ENCODE measurements around the gene CEACAM19. TPM values are rescaled to one million over a fixed set of nuclear protein-coding genes. Genes with fewer than 3 reads are reported as not detected.

The CEACAM19 gene
- total and polyA plus RNA-seq, 2 of the 8 experiments (the other 6 are each of a cell fraction or from before 2014, with no cell fraction given) = 3.1 to 3.4 TPM

DNA sequence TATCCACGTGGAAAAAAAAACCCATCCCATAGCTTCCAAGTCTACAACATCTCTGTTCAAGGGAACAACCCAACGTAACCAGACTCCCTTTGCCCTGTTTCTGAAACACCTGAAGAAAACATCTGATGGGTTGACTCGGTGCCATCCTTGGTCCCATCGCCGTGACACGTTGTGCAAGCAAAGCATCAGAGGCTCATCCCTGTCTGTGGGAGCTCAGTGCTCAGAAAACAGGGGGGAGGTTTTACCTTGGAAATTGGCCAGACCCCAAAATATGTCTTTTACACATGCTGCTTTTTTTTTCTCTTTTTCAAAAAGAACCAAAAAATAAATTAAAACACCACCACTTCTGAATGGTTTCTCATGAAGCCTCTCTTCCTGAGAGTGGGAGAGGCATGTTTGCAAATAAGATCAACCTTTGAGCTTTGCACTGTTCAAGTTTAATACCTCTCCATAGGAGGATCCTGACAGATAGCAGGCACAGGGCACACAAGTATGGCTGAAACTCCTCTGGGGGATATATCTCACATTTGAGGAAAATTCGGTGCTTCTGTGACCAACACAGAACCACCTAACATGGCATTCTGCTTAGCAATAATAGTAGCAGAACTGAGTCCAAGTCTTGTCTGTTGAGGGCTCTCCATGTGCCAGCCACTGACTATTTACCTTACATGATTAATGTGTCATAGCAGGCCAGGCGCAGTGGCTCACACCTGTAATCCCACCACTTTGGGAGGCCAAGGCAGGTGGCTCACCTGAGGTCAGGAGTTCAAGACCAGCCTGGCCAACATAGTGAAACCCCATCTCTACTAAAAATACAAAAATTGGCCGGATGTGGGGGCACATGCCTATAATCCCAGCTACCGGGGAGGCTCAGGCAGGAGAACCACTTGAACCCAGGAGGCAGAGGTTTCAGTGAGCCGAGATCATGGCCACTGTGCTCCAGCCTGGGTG is 34.6 kb upstream of the CEACAM19 start:
- Histone ChIP-seq H3K27ac (ENCODE audit: low read depth, low read length) (no peak overlapping the region), H3K56ac (replicated peaks; ENCODE audit: insufficient read length, low read depth, low read length) (no peak overlapping the region), H3K4me1 (replicated peaks in 1 of 4; ENCODE audit: control insufficient read depth in 3 of 4, insufficient read depth in 4 of 4, low read length in 3 of 4) (peaks cover 0 to 2% (median 0%) of the 10 kb centered on the region in 4 experiments; a peak in 1 of 7 replicates), H2BK5ac (ENCODE audit: low read depth, low read length) (no peak overlapping the region), H3K79me1 (ENCODE audit: low read depth, low read length) (no peaks in the 10 kb centered on the region), H3K9me3 (ENCODE audit: insufficient read depth in 2 of 2, low read depth in 1 of 2, low read length in 1 of 2) (0 out of 4 replicates have a peak, but pooled peaks cover 0 to 2% of the 10 kb centered on the region in 2 experiments), H3K36me3 (ENCODE audit: control insufficient read depth in 2 of 4, insufficient read depth in 4 of 4, low read length in 3 of 4) (no peaks in the 10 kb centered on the region), H4K8ac (ENCODE audit: extremely low read depth, insufficient read depth, low read length) (no peak overlapping the region), H3K23ac (ENCODE audit: insufficient read length) (no peak overlapping the region), H3K9ac (replicated peaks in 1 of 4; ENCODE audit: extremely low read depth in 1 of 4, low read depth in 3 of 4, low read length in 3 of 4) (no peak overlapping the region), H4K5ac (ENCODE audit: insufficient read length, low read depth, low read length) (no peak overlapping the region), H3K23me2 (ENCODE audit: low read depth, low read length) (no peaks in the 10 kb centered on the region), H3K14ac (ENCODE audit: insufficient read length) (no peak overlapping the region), H3K18ac (ENCODE audit: extremely low read depth, low read length) (no peak overlapping the region), H2BK12ac (ENCODE audit: low read depth, low read length) (no peak overlapping the region), H2BK20ac (ENCODE audit: low read length) (no peak overlapping the region), H3K4me3 (ENCODE audit: extremely low read depth in 1 of 4, insufficient read depth in 2 of 4, low read depth in 3 of 4, low read length in 4 of 4) (no peak overlapping the region), H2BK120ac (replicated peaks; ENCODE audit: low read depth, low read length) (no peak overlapping the region), H3K4me2 (ENCODE audit: insufficient read depth in 1 of 2, low read depth in 2 of 2, low read length in 2 of 2) (no peak overlapping the region), H2AFZ (ENCODE audit: low read length) (no peak overlapping the region), H4K91ac (replicated peaks; ENCODE audit: insufficient read length, low read length) (no peak overlapping the region), H3K4ac (replicated peaks; ENCODE audit: insufficient read length, low read depth, low read length) (no peak overlapping the region), H2AK5ac (ENCODE audit: low read depth, low read length) (no peak overlapping the region), H4K20me1 (replicated peaks in 1 of 2; ENCODE audit: control insufficient read depth in 1 of 2, insufficient read depth in 2 of 2, low read length in 2 of 2) (no peaks in the 10 kb centered on the region), H3K27me3 (replicated peaks in 1 of 4; ENCODE audit: control insufficient read depth in 3 of 4, extremely low read depth in 1 of 4, insufficient read depth in 3 of 4, low read length in 3 of 4) (no peaks in the 10 kb centered on the region), H3K79me2 (ENCODE audit: control insufficient read depth in 1 of 2, insufficient read depth in 2 of 2, low read length in 2 of 2) (no peaks in the 10 kb centered on the region), H2BK15ac (ENCODE audit: low read length) (no peak overlapping the region)
- FAIRE-seq (no peak), DNase-seq (ENCODE audit: low read depth in 1 of 2, low spot score in 2 of 2) (no peak)
- 91% methylated on average over 11 of the region's 11 CpGs; no CpG with 5 or more reads in 1 of the 2 experiments for WGBS, 2 experiments (ENCODE audit: extremely low coverage in 1 of 2, insufficient coverage in 1 of 2, insufficient read length in 1 of 2, insufficient replicate concordance in 2 of 2, low coverage in 1 of 2, low lambda C conversion rate in 2 of 2, missing lambda C conversion rate in 1 of 2)
- ChIA-PET POLR2A (ENCODE audit: partially characterized antibody) (no interaction called here), CTCF (ENCODE audit: partially characterized antibody) (interaction anchor here (0.8 to 2.4 kb wide), 11 partner anchors 9 to 66 kb away, joined by 3 to 12 read pairs (median 3); no protein-coding TSS in a partner anchor)
